Myometrial cell (primary cell): ENCODE results near the gene MMP17. TPM values are rescaled to one million over a fixed set of nuclear protein-coding genes. Genes with fewer than 3 reads are reported as not detected.

ENCODE experiments used
- total RNA-seq: library from RNA; depleted of rRNA; stranded (reverse); fragments of >200 nt; gene quantifications from 2 replicates; pipeline ENCODE4 v1.2.3, GENCODE V29; 2015

The MMP17 gene
- 19.7 and 65.2 TPM in 2 replicates for total RNA-seq

DNA sequence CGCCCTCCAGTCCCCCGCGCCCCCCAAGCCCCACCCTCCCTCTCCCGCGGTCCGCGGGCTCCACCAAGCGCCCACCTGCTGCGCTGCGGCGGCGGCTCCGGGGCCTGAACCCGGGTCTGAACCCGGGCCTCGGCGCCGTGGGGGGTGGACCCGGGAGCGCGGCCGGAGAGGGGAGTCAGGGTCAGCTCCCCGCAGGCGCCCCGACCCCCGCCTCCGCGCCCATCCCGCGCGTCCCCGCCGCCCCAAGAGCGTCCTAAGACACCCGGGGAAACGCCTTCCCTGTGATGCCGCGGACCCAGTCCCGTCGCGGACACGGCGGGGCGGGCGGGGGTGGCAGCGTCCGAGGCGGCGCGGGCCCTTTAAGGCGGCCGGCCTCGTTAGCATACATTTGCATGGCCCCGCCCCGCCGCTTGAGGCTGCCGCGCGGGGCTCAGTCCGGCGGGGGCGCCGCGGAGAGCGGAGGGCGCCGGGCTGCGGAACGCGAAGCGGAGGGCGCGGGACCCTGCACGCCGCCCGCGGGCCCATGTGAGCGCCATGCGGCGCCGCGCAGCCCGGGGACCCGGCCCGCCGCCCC is at the start of gene MMP17:
TSS of gene MMP17 (plus strand) at position 433 of the 574 bp plus-strand sequence. CDS start at position 535, 102 bp downstream.

DNA sequence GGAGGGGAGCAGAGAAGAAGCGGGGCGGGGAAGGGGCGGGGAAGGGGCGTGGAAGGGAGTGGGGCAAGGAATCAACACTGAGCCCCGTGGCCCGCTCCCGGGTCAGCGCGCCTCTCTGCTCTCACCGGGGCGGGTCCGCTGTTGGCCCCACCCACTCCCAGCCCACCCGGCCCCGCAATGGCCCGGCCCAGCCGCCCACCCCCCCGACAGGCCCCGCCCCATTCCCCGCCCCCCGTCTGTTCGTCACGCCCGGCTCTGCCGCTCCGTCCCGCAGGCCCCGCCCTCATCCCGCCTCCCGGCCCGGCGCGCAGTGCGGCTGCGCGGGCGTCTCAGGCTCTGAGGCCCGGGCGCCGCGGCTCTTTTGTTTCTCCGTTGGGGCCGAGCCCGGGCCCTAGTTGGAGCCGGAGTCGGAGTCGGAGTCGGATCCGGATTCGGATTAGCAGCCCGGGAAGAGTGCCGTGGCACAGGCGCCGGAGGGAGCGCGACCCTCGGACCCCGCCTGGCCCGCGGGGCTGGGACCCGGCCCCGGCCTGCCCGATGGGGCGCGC is 66.2 kb downstream of the MMP17 start, which contains the start of gene ULK1:
TSS of gene ULK1 (plus strand) at position 310 of the 548 bp plus-strand sequence. CDS start 380 bp downstream, outside the sequence.

Other genes with a start within 250 kb of the MMP17 start
- gene SFSWAP, start 117.3 kb upstream of the MMP17 start, total RNA-seq = 12.7 and 14.4 TPM in 2 replicates
- gene ULK1, start 66.2 kb downstream of the MMP17 start, total RNA-seq = 4.0 and 9.4 TPM in 2 replicates
- gene PUS1, start 100.9 kb downstream of the MMP17 start, total RNA-seq = 20.0 and 23.9 TPM in 2 replicates
- gene EP400, start 121.5 kb downstream of the MMP17 start, total RNA-seq = 5.0 and 6.1 TPM in 2 replicates